ENCODE results near the gene SULT4A1.

Gene SULT4A1

DNA sequence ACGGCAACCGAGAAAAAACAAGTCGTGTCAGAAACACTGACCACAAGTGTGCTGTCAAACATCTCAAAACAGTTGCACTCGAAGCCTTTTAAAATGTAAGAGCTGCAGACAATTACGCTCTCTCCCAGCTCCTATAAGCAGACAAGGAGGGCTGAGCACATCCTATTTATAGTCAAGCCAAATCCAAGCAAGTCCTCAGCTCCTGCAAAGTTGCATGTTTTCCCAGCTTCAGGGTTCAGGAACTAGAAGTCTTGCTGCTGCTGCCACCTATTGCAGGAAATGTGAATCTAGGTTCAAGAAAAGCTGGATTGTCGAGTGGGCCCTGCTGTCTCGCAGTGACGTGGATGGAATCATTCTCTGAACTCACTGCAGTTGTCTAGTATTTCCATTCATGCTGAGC is 65.7 kb downstream of the SULT4A1 start:
- peak; percentile 17 to 73 for DNase-seq

DNA sequence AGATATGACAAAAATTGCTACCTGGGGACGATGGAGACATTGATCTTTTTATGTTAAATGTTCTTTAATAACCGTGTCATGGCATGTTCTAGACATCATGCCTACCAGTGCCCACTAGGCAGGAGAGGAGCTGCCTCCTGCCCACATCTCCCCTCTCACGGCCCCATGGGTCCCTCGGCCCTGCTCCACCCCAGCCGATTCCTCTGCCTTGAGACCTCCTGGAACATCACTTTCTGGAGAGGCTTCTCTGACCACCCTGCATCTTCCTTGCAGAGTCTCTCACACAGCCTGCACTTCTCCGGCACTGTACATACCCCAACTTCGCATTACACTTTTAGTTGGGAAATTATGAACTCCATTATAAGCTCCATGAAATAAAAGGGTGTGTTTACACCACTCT is 67.0 kb downstream of the SULT4A1 start:
- DNase-seq: no peak

DNA sequence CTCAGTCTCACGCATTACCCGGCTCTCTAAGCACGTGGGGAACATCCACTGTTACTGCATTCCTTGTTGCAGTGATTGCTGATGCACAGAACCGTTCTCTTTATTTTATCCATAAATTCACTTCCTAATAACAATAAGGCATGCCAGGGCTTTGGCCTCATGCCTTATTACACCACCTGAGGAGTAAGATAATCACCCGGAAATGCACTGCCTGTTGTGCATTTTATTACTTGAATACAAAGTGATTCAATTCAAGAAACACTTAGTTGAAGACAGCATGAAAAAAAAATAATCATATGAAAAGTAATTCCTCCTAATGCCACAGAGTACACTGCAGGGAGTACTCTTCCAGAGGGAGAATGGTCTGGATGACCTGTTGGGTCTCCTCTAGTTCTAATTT is 69.4 kb downstream of the SULT4A1 start:
- no peak for DNase-seq

DNA sequence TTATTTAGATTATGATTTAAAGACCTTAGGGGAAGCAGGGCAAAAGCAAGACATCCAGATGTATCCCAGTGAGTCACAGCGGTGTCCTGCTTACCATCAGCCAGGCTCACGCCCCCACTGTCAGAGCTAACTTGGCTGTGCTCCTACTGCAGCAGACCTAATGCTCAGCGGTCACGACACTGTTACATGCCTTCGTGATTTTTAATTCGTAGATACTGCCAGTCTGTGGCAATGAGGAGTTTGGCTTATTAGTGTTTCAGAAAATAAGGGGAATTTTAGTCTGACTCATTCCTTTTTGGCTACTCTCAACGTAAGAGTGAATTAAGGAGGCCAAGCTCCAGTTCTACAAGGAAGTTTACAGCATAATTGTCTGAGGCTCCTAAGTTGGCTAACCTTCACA is 72.9 kb downstream of the SULT4A1 start:
- no peak for DNase-seq

DNA sequence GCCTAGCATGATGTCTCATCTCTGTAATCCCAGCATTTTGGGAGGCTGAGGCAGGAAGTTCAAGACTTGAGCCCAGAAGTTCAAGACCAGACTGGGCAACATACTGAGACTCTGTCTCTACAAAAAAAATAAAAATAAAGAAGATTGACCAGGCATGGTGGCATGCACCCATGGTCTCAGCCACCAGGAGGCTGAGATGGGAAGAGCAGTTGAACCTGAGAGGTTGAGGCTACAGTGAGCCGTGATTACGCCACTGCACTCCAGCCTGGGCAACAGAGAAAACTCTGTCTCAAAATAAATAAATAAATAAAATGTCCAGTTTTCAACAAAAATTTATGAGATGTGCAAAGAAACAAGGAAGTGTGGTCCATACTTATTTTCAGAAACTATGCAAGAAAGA is 78.5 kb downstream of the SULT4A1 start:
- DNase-seq: no peak

DNA sequence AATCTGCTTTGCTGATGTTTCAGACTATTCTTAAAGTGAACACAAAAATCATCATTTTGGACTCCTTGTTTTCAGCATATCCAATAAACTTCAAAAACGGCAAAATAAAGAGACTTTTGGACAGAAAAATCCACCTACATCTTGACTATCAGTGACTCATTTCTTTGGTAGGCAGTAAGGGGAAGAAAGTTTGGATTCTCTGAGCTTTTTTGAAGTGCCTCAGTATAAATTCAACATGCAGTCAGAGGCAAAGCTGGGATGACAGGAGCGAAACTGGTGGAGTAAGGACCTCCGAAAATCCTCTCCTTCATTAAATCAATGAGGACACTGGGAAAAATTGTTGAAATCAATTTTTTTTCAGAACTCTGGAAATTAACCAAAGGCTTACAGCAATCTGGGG is 79.9 kb downstream of the SULT4A1 start:
- DNase-seq: no peak

DNA sequence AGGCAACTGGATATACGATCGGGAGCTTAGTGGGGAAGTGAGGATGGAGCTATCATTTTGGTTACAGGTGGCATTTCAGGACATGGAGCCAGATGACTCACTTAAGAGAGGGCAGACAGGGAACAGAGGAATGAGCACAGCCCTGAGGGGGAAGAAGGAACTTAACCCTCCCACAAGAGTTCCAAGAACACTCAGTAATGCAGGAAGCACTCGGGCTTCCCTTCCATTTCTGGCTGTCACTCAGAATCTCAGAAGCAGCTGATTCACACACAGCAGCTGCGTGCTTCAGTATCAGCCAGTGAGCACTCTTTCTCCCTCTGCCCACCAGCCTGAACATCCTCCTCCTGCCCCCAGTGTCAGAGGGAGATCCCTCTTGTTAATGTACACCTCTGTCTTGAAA is 85.0 kb downstream of the SULT4A1 start:
- DNase-seq: no peak

DNA sequence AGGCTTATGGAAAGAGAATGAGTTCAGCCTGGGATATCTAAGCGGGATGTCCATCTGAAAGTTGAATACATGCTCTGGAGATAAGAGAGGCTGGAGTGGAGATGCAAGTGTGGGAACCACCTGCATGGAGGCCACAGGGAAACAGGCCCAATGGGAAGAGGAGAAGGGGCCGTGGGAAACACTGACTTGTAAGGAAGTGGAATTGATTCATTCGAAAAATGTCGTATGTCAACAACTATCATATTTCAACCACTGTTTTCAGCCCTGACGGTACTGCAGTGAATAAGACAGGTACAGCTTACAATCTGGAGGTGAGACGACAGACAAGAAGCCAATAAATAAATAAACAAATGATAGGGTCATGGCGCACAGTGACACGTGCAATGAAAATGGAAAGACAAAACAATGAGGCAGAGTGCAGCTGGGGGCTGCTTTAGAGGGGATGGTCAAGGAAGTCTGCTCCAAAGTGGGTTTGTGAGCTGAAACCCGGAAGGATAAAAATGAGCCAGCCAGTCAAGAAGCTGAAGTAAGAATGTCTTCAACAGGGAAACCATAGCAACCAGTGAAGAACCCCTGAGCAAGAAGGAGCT is 86.1 kb downstream of the SULT4A1 start:
- DNase-seq: no peak

Measured in NCI-H524 (cell line).